Fibroblast of lung (primary cell): Measurements from ENCODE around the gene CAMTA1. TPM values are rescaled to one million over a fixed set of nuclear protein-coding genes. Genes with fewer than 3 reads are reported as not detected.

Source experiments
- DNase-seq, 2 donors: peaks; one replicate each; pipeline versions ENCODE4 v3.0.0 to v3.0.0-alpha.2; 2010; ENCODE audit warnings: low read depth in 2 of 2
- H2AFZ ChIP-seq: 2 replicates; pipeline ENCODE4 v1.5.1; 2012; ENCODE audit warnings: low read length, control low read depth, inconsistent platforms
- H3K27ac ChIP-seq: 2 replicates; pipeline ENCODE4 v1.5.1; 2011; ENCODE audit warnings: low read length, control low read depth; ENCODE audit not compliant: insufficient read depth
- H3K27me3 ChIP-seq: 2 replicates; pipeline ENCODE4 v1.5.1; 2011; ENCODE audit warnings: mild to moderate bottlenecking, low read length; ENCODE audit not compliant: control insufficient read depth, insufficient read depth
- H3K36me3 ChIP-seq: 2 replicates; pipeline ENCODE4 v1.5.1; 2011; ENCODE audit warnings: low read length; ENCODE audit not compliant: control insufficient read depth, insufficient read depth
- H3K4me1 ChIP-seq: 2 replicates; pipeline ENCODE4 v1.5.1; 2011; ENCODE audit warnings: low read length; ENCODE audit not compliant: control insufficient read depth, insufficient read depth; ENCODE audit errors: extremely low read depth
- H3K4me2 ChIP-seq: 2 replicates; pipeline ENCODE4 v1.5.1; 2011; ENCODE audit warnings: low read length, control low read depth; ENCODE audit not compliant: insufficient read depth; ENCODE audit errors: extremely low read depth
- H3K4me3 ChIP-seq, 4 experiments: fragments of 200-600 bp in 1 of 4; sonication (generic) in 1 of 4; replicated peaks in 1 of 4; 2 replicates each; pipeline ENCODE4 v1.5.1; 2011 to 2016; ENCODE audit warnings: low read length in 4 of 4, low read depth in 3 of 4, mild to moderate bottlenecking in 3 of 4, control low read depth in 2 of 4, inconsistent platforms in 1 of 4, mixed read lengths in 1 of 4; ENCODE audit not compliant: insufficient read depth in 1 of 4; ENCODE audit errors: control extremely low read depth in 1 of 4
- H3K79me2 ChIP-seq: 2 replicates; pipeline ENCODE4 v1.5.1; 2012; ENCODE audit warnings: mild to moderate bottlenecking, low read length, inconsistent platforms; ENCODE audit not compliant: control insufficient read depth, insufficient read depth
- H3K9ac ChIP-seq: 2 replicates; pipeline ENCODE4 v1.5.1; 2011; ENCODE audit warnings: mild to moderate bottlenecking, low read length, control low read depth; ENCODE audit not compliant: insufficient read depth
- H3K9me3 ChIP-seq: 2 replicates; pipeline ENCODE4 v1.5.1; 2012; ENCODE audit warnings: low read depth, low read length; ENCODE audit not compliant: control insufficient read depth, insufficient read depth
- H4K20me1 ChIP-seq: 2 replicates; pipeline ENCODE4 v1.5.1; 2011; ENCODE audit warnings: low read length; ENCODE audit not compliant: control insufficient read depth, insufficient read depth; ENCODE audit errors: extremely low read depth
- CTCF ChIP-seq, 2 donors: IDR thresholded peaks in 1 of 2; conservative IDR thresholded peaks in 1 of 2; 1 replicate in 1 of 2; 2 replicates in 1 of 2; pipeline ENCODE4 v1.5.1; 2011 to 2012; ENCODE audit warnings: low read length in 2 of 2, control low read depth in 1 of 2, inconsistent platforms in 1 of 2, low read depth in 1 of 2, mild to moderate bottlenecking in 1 of 2
- EZH2 ChIP-seq: IDR thresholded peaks from 2 replicates; pipeline ENCODE4 v1.5.1; 2012; ENCODE audit warnings: low read length, control low read depth, mild to moderate bottlenecking; ENCODE audit errors: missing control alignments
- polyA plus RNA-seq, 2 donors: library from polyadenylated mRNA; depleted of rRNA in 1 of 2; stranded (reverse) in 1 of 2; unstranded in 1 of 2; fragments of >200 nt; gene quantifications; 2 replicates each; pipeline ENCODE4 v1.2.1, GENCODE V29; 2011 to 2012; ENCODE audit warnings: missing spikeins in 1 of 2
- total RNA-seq: library from RNA; depleted of rRNA; stranded (reverse); fragments of >200 nt; gene quantifications from 2 replicates; pipeline ENCODE4 v1.2.1, GENCODE V29; 2014

Gene CAMTA1
- total and polyA plus RNA-seq, 2 donors (not counting 1 experiment from before 2014, with no cell fraction given), result 47.6 to 86.0 TPM

DNA sequence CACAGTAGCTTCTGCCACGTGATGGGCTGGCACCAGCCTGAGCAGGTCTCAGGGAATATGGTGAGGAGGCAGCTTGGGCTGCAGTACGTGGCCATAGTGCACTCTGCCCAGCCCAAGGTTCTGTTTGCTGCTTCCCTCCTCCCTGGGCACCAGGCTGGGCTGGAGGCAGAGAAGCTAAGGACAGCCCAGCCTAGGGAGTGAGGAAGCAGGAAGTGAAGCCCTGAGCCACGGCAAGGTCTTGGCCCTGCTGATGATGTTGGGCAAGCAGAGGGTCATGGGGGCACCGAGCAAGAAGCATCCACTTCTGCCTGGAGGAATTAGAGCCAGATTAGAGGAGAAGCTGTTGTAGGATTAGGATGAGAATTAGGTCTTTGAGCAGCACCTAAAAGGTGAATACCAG lies 659.1 kb downstream of the CAMTA1 start:
- no peak overlapping the region for H3K4me3 ChIP-seq
- H3K4me1 ChIP-seq, result no peaks in the 10 kb centered on the region
- no peak overlapping the region for H3K27ac ChIP-seq
- no peak overlapping the region for H2AFZ ChIP-seq
- H3K36me3 ChIP-seq, result no peaks in the 10 kb centered on the region
- no peak for DNase-seq
- H3K4me2 ChIP-seq, result no peak overlapping the region
- no peaks in the 10 kb centered on the region for H3K27me3 ChIP-seq
- TF ChIP-seq CTCF (conservative IDR thresholded peaks at IDR 0.05 in 1 of 2, IDR thresholded peaks at IDR 0.05 in 1 of 2; ENCODE audit: low read depth in 1 of 2, low read length in 2 of 2) (no peak), EZH2 (no peak)
- no peaks in the 10 kb centered on the region for H3K9me3 ChIP-seq
- no peaks in the 10 kb centered on the region for H3K79me2 ChIP-seq
- no peak overlapping the region for H3K9ac ChIP-seq
- no peaks in the 10 kb centered on the region for H4K20me1 ChIP-seq

DNA sequence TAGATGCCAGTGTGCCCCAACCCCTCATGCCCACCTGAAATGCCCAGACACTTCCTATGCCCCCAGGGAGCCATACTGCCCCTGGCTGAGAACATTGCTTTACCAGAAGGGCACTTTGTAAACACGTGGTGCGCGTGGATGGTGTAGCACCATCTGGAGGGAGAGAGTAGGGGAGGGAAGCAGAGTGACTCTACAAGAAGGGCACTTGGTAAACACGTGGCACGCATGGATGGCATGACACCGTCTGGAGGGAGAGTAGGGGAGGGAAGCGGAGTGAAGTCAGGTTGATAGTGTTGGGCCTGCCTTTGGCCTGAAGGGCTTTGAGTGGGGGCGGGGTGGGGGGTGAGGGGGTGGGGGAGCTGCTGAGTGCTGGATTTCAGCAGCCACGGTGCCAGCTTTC lies 661.8 kb downstream of the CAMTA1 start:
- no peaks in the 10 kb centered on the region for H3K4me1 ChIP-seq
- H3K36me3 ChIP-seq, result no peaks in the 10 kb centered on the region
- H3K27me3 ChIP-seq, result no peaks in the 10 kb centered on the region
- no peak overlapping the region for H2AFZ ChIP-seq
- DNase-seq, result no peak
- no peaks in the 10 kb centered on the region for H3K9me3 ChIP-seq
- no peak overlapping the region for H3K4me2 ChIP-seq
- no peaks in the 10 kb centered on the region for H4K20me1 ChIP-seq
- no peak overlapping the region for H3K27ac ChIP-seq
- no peak overlapping the region for H3K4me3 ChIP-seq
- TF ChIP-seq EZH2 (no peak), CTCF (conservative IDR thresholded peaks at IDR 0.05 in 1 of 2, IDR thresholded peaks at IDR 0.05 in 1 of 2; ENCODE audit: low read depth in 1 of 2, low read length in 2 of 2) (no peak)
- no peaks in the 10 kb centered on the region for H3K79me2 ChIP-seq
- no peak overlapping the region for H3K9ac ChIP-seq

DNA sequence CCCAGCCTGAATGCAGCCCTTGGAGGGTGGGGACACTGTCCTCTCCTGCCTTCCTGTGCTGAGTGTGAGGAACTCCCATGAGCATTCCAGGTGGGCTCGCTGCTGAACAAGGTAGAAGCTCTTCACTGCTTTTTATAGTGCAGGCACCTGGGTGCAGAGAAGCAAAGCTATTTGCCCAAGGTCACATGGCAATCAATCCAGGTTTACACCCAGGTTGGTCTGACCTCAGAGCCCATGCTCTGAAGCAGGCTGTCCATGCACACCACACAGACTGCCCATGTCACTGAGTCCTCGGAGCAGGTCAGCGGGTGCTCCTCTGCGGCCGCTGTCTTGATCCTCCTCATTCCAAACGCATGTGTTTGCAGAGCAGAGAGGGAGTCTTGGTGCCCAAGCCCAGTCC lies 662.5 kb downstream of the CAMTA1 start:
- no peak overlapping the region for H2AFZ ChIP-seq
- no peak for DNase-seq
- no peaks in the 10 kb centered on the region for H3K4me1 ChIP-seq
- no peaks in the 10 kb centered on the region for H3K27me3 ChIP-seq
- no peak overlapping the region for H3K4me3 ChIP-seq
- H3K9me3 ChIP-seq, result no peaks in the 10 kb centered on the region
- H3K27ac ChIP-seq, result no peak overlapping the region
- H4K20me1 ChIP-seq, result no peaks in the 10 kb centered on the region
- H3K79me2 ChIP-seq, result no peaks in the 10 kb centered on the region
- no peak overlapping the region for H3K9ac ChIP-seq
- no peaks in the 10 kb centered on the region for H3K36me3 ChIP-seq
- no peak overlapping the region for H3K4me2 ChIP-seq
- no peak for TF ChIP-seq EZH2
- no peak for TF ChIP-seq CTCF (conservative IDR thresholded peaks at IDR 0.05 in 1 of 2, IDR thresholded peaks at IDR 0.05 in 1 of 2; ENCODE audit: low read depth in 1 of 2, low read length in 2 of 2)
